Fibroblast of lung (primary cell): Measurements from ENCODE around the gene SDR39U1.

Experiments used
- CTCF ChIP-seq, 2 donors: IDR thresholded peaks in 1 of 2; conservative IDR thresholded peaks in 1 of 2; 1 replicate in 1 of 2; 2 replicates in 1 of 2; pipeline ENCODE4 v1.5.1; 2011 to 2012; ENCODE audit warnings: low read length in 2 of 2, control low read depth in 1 of 2, inconsistent platforms in 1 of 2, low read depth in 1 of 2, mild to moderate bottlenecking in 1 of 2
- EZH2 ChIP-seq: IDR thresholded peaks from 2 replicates; pipeline ENCODE4 v1.5.1; 2012; ENCODE audit warnings: low read length, control low read depth, mild to moderate bottlenecking; ENCODE audit errors: missing control alignments

GRCh38 chr14:24390701-24391468 is 51.7 kb downstream of the SDR39U1 start:
- TF ChIP-seq CTCF (conservative IDR thresholded peaks at IDR 0.05 in 1 of 2, IDR thresholded peaks at IDR 0.05 in 1 of 2; ENCODE audit: low read depth in 1 of 2, low read length in 2 of 2), result no peak
- TF ChIP-seq EZH2, result no peak
